Activated naive CD4-positive, alpha-beta T cell treated with anti-CD3 and anti-CD28 coated beads, Interleukin-2, amount 10 ng/mL, durations not matched to agents 7 days and 5 days (primary cell): ENCODE results near the gene ZDHHC11.
"Not testable (repeated sequence)": the region's sequence is repeated elsewhere in the genome, so short reads cannot be mapped to it uniquely, and the experiment has no call there.

ENCODE experiments used
- CTCF ChIA-PET: fragments of 350-600 bp; sonication (Branson Sonifier 250); formaldehyde crosslinking; loops from one replicate; lab custom pipeline; 2021; ENCODE audit warnings: antibody characterized with exemption; lab: Charles Lee
- DNase-seq: peaks from one replicate; pipeline ENCODE4 v3.0.0-alpha.2; 2020
- H3K27ac Mint-ChIP-seq: one replicate; pipeline ENCODE4 v1.8.0; 2021; ENCODE audit warnings: mild to moderate bottlenecking, moderate library complexity, mixed read lengths
- H3K27me3 Mint-ChIP-seq: one replicate; pipeline ENCODE4 v1.8.0; 2021; ENCODE audit warnings: mild to moderate bottlenecking, mixed read lengths
- H3K36me3 Mint-ChIP-seq: one replicate; pipeline ENCODE4 v1.8.0; 2021; ENCODE audit warnings: mixed read lengths
- H3K4me1 Mint-ChIP-seq: one replicate; pipeline ENCODE4 v1.8.0; 2021; ENCODE audit warnings: mixed read lengths
- H3K4me3 Mint-ChIP-seq: one replicate; pipeline ENCODE4 v1.8.0; 2021; ENCODE audit warnings: mild to moderate bottlenecking, moderate library complexity, mixed read lengths
- H3K9me3 Mint-ChIP-seq: one replicate; pipeline ENCODE4 v1.8.0; 2021; ENCODE audit warnings: mixed read lengths

ZDHHC11 gene

GRCh38 chr5:798505-799138 lies 52.2 kb downstream of the ZDHHC11 start:
- CTCF ChIA-PET, H3K4me1 Mint-ChIP-seq, DNase-seq, H3K27me3 Mint-ChIP-seq, H3K36me3 Mint-ChIP-seq, H3K4me3 Mint-ChIP-seq, H3K27ac Mint-ChIP-seq: not testable (repeated sequence)
- peaks cover 17% of the 10 kb centered on the region for H3K9me3 Mint-ChIP-seq

- H3K36me3 Mint-ChIP-seq, CTCF ChIA-PET, H3K27ac Mint-ChIP-seq, H3K4me3 Mint-ChIP-seq, DNase-seq, H3K4me1 Mint-ChIP-seq: not testable (repeated sequence)
- peaks cover 14% of the 10 kb centered on the region for H3K9me3 Mint-ChIP-seq
- peaks cover 11% of the 10 kb centered on the region for H3K27me3 Mint-ChIP-seq
Observed at GRCh38 chr5:797986-798385, 52.8 kb downstream of the ZDHHC11 start.

GRCh38 chr5:795873-796272 lies 54.9 kb downstream of the ZDHHC11 start:
- H3K36me3 Mint-ChIP-seq, H3K4me1 Mint-ChIP-seq, DNase-seq, H3K27me3 Mint-ChIP-seq, H3K27ac Mint-ChIP-seq, CTCF ChIA-PET: not testable (repeated sequence)
- peaks cover 11% of the 10 kb centered on the region for H3K9me3 Mint-ChIP-seq
- peak overlapping the region; percentile 8 for H3K4me3 Mint-ChIP-seq

GRCh38 chr5:794948-795347 lies 55.8 kb downstream of the ZDHHC11 start:
- H3K4me3 Mint-ChIP-seq, DNase-seq, H3K36me3 Mint-ChIP-seq, CTCF ChIA-PET, H3K4me1 Mint-ChIP-seq, H3K27ac Mint-ChIP-seq: not testable (repeated sequence)
- peaks cover 11% of the 10 kb centered on the region for H3K27me3 Mint-ChIP-seq
- peaks cover 11% of the 10 kb centered on the region for H3K9me3 Mint-ChIP-seq

- H3K4me1 Mint-ChIP-seq, H3K4me3 Mint-ChIP-seq, H3K27ac Mint-ChIP-seq, CTCF ChIA-PET, H3K36me3 Mint-ChIP-seq, DNase-seq, H3K9me3 Mint-ChIP-seq: not testable (repeated sequence)
- peaks cover 43% of the 10 kb centered on the region for H3K27me3 Mint-ChIP-seq
Observed at GRCh38 chr5:788703-789102, 62.1 kb downstream of the ZDHHC11 start.

GRCh38 chr5:787857-788233 lies 62.9 kb downstream of the ZDHHC11 start:
- Mint-ChIP-seq H3K4me1 (peaks cover 10% of the 10 kb centered on the region), H3K27me3 (peaks cover 45% of the 10 kb centered on the region)
- H3K4me3 Mint-ChIP-seq, DNase-seq, H3K27ac Mint-ChIP-seq, CTCF ChIA-PET, H3K9me3 Mint-ChIP-seq, H3K36me3 Mint-ChIP-seq: not testable (repeated sequence)

- H3K4me3 Mint-ChIP-seq, H3K27ac Mint-ChIP-seq, H3K4me1 Mint-ChIP-seq, H3K36me3 Mint-ChIP-seq, H3K9me3 Mint-ChIP-seq, CTCF ChIA-PET, DNase-seq: not testable (repeated sequence)
- H3K27me3 Mint-ChIP-seq = peaks cover 45% of the 10 kb centered on the region
Observed at GRCh38 chr5:787224-787856, 63.4 kb downstream of the ZDHHC11 start.

- DNase-seq = peak; percentile 31
- CTCF ChIA-PET, H3K9me3 Mint-ChIP-seq, H3K27ac Mint-ChIP-seq, H3K36me3 Mint-ChIP-seq, H3K4me1 Mint-ChIP-seq: not testable (repeated sequence)
- peaks cover 47% of the 10 kb centered on the region for H3K27me3 Mint-ChIP-seq
- H3K4me3 Mint-ChIP-seq = peak overlapping the region; percentile 67
Observed at GRCh38 chr5:785181-785705, 65.5 kb downstream of the ZDHHC11 start.

- peaks cover 43% of the 10 kb centered on the region for H3K27me3 Mint-ChIP-seq
- H3K27ac Mint-ChIP-seq, H3K9me3 Mint-ChIP-seq, H3K36me3 Mint-ChIP-seq, H3K4me1 Mint-ChIP-seq, CTCF ChIA-PET: not testable (repeated sequence)
- DNase-seq = peak; percentile 88
- peak within 1 kb of the TSS; percentile 67 for H3K4me3 Mint-ChIP-seq
Observed at GRCh38 chr5:784428-785177, 66.2 kb downstream of the ZDHHC11 start, which contains the start of gene ZDHHC11B. Gene ZDHHC11B (minus strand): TSS chr5:784729. CDS start chr5:766919, 17,810 bp downstream.

- peak; percentile 54 for DNase-seq
- H3K27ac Mint-ChIP-seq, H3K9me3 Mint-ChIP-seq, CTCF ChIA-PET, H3K36me3 Mint-ChIP-seq, H3K4me1 Mint-ChIP-seq: not testable (repeated sequence)
- Mint-ChIP-seq H3K27me3 (peaks cover 41% of the 10 kb centered on the region), H3K4me3 (peak overlapping the region; percentile 15)
Observed at GRCh38 chr5:783881-784427, 66.8 kb downstream of the ZDHHC11 start.

GRCh38 chr5:783049-783802 lies 67.6 kb downstream of the ZDHHC11 start:
- H3K4me3 Mint-ChIP-seq, H3K27ac Mint-ChIP-seq, H3K4me1 Mint-ChIP-seq, H3K36me3 Mint-ChIP-seq, CTCF ChIA-PET, H3K9me3 Mint-ChIP-seq: not testable (repeated sequence)
- DNase-seq = peak; percentile 51
- H3K27me3 Mint-ChIP-seq = peaks cover 36% of the 10 kb centered on the region

- H3K9me3 Mint-ChIP-seq, DNase-seq, H3K27ac Mint-ChIP-seq, H3K4me1 Mint-ChIP-seq, CTCF ChIA-PET, H3K36me3 Mint-ChIP-seq, H3K4me3 Mint-ChIP-seq: not testable (repeated sequence)
- peaks cover 32% of the 10 kb centered on the region for H3K27me3 Mint-ChIP-seq
Observed at GRCh38 chr5:782356-782755, 68.4 kb downstream of the ZDHHC11 start.

- H3K4me3 Mint-ChIP-seq, DNase-seq, CTCF ChIA-PET: not testable (repeated sequence)
Observed at GRCh38 chr5:780571-780970, 70.2 kb downstream of the ZDHHC11 start.

GRCh38 chr5:778967-779366 lies 71.8 kb downstream of the ZDHHC11 start:
- peaks cover 13% of the 10 kb centered on the region for H3K27me3 Mint-ChIP-seq
- H3K4me3 Mint-ChIP-seq, DNase-seq, H3K36me3 Mint-ChIP-seq, H3K4me1 Mint-ChIP-seq, H3K9me3 Mint-ChIP-seq, CTCF ChIA-PET, H3K27ac Mint-ChIP-seq: not testable (repeated sequence)

More at GRCh38 chr5:780571-780970, 70.2 kb downstream of the ZDHHC11 start:
- H3K27me3 Mint-ChIP-seq = peaks cover 29% of the 10 kb centered on the region
- H3K27ac Mint-ChIP-seq, H3K9me3 Mint-ChIP-seq, H3K4me1 Mint-ChIP-seq, H3K36me3 Mint-ChIP-seq: not testable (repeated sequence)
